Epithelial cell of umbilical artery (primary cell): ENCODE data around the gene DUX4. TPM values are rescaled to one million over a fixed set of nuclear protein-coding genes. Genes with fewer than 3 reads are reported as not detected.

Experiments
- total RNA-seq: library from RNA; depleted of rRNA; stranded (reverse); fragments of >200 nt; gene quantifications from 2 replicates; pipeline ENCODE4 v1.2.3, GENCODE V29; 2014

DUX4 gene
- total RNA-seq, result not detected in 2 replicates

GRCh38 chr4:190173428-190173827, at the start of gene DUX4:
DUX4 (plus strand) TSS chr4:190173774; CDS start chr4:190173774, 0 bp downstream.

Other genes with a start within 250 kb of the DUX4 start
- gene FRG1, start 232.9 kb upstream of the DUX4 start, total RNA-seq, result 43.2 TPM in 2 replicates
- not detected in 2 replicates for gene FRG2, start 146.5 kb upstream of the DUX4 start, total RNA-seq
- gene DBET, start 109.3 kb upstream of the DUX4 start, total RNA-seq, result not detected in 2 replicates